ENCODE data around the gene ASB10. TPM values are rescaled to one million over a fixed set of nuclear protein-coding genes. Genes with fewer than 3 reads are reported as not detected.

The ASB10 gene
- polyA plus RNA-seq, 1 of the 3 experiments (the other 2 are of a cell fraction): not detected

- 5% methylated on average over 30 of the region's 36 CpGs for WGBS (ENCODE audit: low lambda C conversion rate)
Observed at GRCh38 chr7:151232917-151233701, 46.1 kb upstream of the ASB10 start.

More at GRCh38 chr7:151232917-151233701, 46.1 kb upstream of the ASB10 start:
- H3K4me3 ChIP-seq (ENCODE audit: low read depth in 2 of 2, low read length in 1 of 2): peak overlapping the region; percentile 95 to 100
- TF ChIP-seq USF2 (IDR thresholded peaks at IDR 0.05; ENCODE audit: borderline replicate concordance, low read depth, low read length) (no peak), GATA2 (CRISPR knock-in tag; IDR thresholded peaks at IDR 0.05) (0 out of 2 replicates have a peak, but pooled peaks have one; percentile 22), FOSL2 (IDR thresholded peaks at IDR 0.05; ENCODE audit: borderline replicate concordance, low read depth) (peak; percentile 76; the same call in 1 of the 2 replicates), JUND (IDR thresholded peaks at IDR 0.05) (0 out of 2 replicates have a peak, but pooled peaks have one; percentile 30), YY1 (IDR thresholded peaks at IDR 0.05; ENCODE audit: low read depth) (peak; percentile 90), REST (IDR thresholded peaks at IDR 0.05; ENCODE audit: low read depth, low read length) (no peak), MXI1 (IDR thresholded peaks at IDR 0.05; ENCODE audit: low read depth, low read length) (peak; percentile 82), TEAD4 (IDR thresholded peaks at IDR 0.05; ENCODE audit: borderline replicate concordance, insufficient read depth) (no peak), SIN3A (IDR thresholded peaks at IDR 0.05; ENCODE audit: borderline replicate concordance, low read depth, low read length) (peak; percentile 95), POLR2AphosphoS5 (IDR thresholded peaks at IDR 0.05; ENCODE audit: low read depth, low read length) (peak; percentile 61; the same call in 1 of the 2 replicates), GABPA (IDR thresholded peaks at IDR 0.05; ENCODE audit: low read depth) (no peak), TAF1 (IDR thresholded peaks at IDR 0.05; ENCODE audit: borderline replicate concordance, low read depth, low read length) (peak; percentile 82)
- TF ChIP-seq, protein P1, sequence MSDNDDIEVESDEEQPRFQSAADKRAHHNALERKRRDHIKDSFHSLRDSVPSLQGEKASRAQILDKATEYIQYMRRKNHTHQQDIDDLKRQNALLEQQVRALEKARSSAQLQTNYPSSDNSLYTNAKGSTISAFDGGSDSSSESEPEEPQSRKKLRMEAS (IDR thresholded peaks at IDR 0.05; ENCODE audit: low read depth): peak; percentile 83
- peak overlapping the region; percentile 94 for H3K4me2 ChIP-seq
- DNase-seq: peak; percentile 82
- peaks cover 34 to 37% of the 10 kb centered on the region in 2 experiments for H3K36me3 ChIP-seq (replicated peaks in 1 of 2; ENCODE audit: control insufficient read depth in 1 of 2, insufficient read depth in 2 of 2, low read length in 1 of 2)
- H2AFZ ChIP-seq (ENCODE audit: low read depth): peak overlapping the region; percentile 20; the same call in 1 of the 2 replicates
- no peaks in the 10 kb centered on the region for H3K27me3 ChIP-seq (ENCODE audit: insufficient read depth)
- no peaks in the 10 kb centered on the region for H3K9me2 ChIP-seq
- peaks cover 6% of the 10 kb centered on the region for H3F3A ChIP-seq (replicated peaks; ENCODE audit: insufficient read depth)
- H3K9ac ChIP-seq: peak overlapping the region; percentile 97
- CTCF ChIA-PET: interaction anchor here (1.2 to 7.7 kb wide), 4 partner anchors 12 to 109 kb away, joined by 3 to 122 read pairs (median 4); partner anchors contain the start of gene GBX1
- H4K20me1 ChIP-seq (ENCODE audit: insufficient read depth): peaks cover 50% of the 10 kb centered on the region
- peaks cover 6 to 22% of the 10 kb centered on the region in 2 experiments for H3K4me1 ChIP-seq (ENCODE audit: control insufficient read depth in 1 of 2, insufficient read depth in 2 of 2, low read depth in 1 of 2, low read length in 1 of 2)
- H3K9me3 ChIP-seq: no peaks in the 10 kb centered on the region
- peak overlapping the region; percentile 84 to 91 for H3K27ac ChIP-seq (ENCODE audit: low read depth in 2 of 2, low read length in 1 of 2)
- H3K79me2 ChIP-seq (ENCODE audit: insufficient read depth): peaks cover 63% of the 10 kb centered on the region
- POLR2A ChIA-PET: interaction anchor here (1.0 to 2.1 kb wide), 7 partner anchors 10 to 205 kb away, joined by 3 to 18 read pairs (median 5); partner anchors contain the start of genes ABCB8, FASTK and SMARCD3
